Adrenal gland (tissue), 5 donors: Measurements from ENCODE around the gene CSH2.

Experiments used
- POLR2A ChIP-seq, 2 donors: fragments of 450-650 bp; IDR thresholded peaks; one replicate each; pipeline ENCODE4 v1.6.1; 2017; ENCODE audit warnings: antibody characterized with exemption in 2 of 2, mild to moderate bottlenecking in 2 of 2, moderate library complexity in 1 of 2
- TF ChIP-seq, protein P1 (sequence below), 6 experiments: fragments of 450-650 bp in 4 of 6; fragments of 200-600 bp in 2 of 6; sonication (generic) in 1 of 6; IDR thresholded peaks; 1 replicate in 5 of 6; 2 replicates in 1 of 6; pipeline versions ENCODE4 v1.5.1 to v1.8.0; 2016 to 2021; ENCODE audit warnings: antibody characterized with exemption in 6 of 6, mild to moderate bottlenecking in 2 of 6, moderate library complexity in 1 of 6
- donor health status: DM: no; HTN: no; CAD: no.

DNA sequence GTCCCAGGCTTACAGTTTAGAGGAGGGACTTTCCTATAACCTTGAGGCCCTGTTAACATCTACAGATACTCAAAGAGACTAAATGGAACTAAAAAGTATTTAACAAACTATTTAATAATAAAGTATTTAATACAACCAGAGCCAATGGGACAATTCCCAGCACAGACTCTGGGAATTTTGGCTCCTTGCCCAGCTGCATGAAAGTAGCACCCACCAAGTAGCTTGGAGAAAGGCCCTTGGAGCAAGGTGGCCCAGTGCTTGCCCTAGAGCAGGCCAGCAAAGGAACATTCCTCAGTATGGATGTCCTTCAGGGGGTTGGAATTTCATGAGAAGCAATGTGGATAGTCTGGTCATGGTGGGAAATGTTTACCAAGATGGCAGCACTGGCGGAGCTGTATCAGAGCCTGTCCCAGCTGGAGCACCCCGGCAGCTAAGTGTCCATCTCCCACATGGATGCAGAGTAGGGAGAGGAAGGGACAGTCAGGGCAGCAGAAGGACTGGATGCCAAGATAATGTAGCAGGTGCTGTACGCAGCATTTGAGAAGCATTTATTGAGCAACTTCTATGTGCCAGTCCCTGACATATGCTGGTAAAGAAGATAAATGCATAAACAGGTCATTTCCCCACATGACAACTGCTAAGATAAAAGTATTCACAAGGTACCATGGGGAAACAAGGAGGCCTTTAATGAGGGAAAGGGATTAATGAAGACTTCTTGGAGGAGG is 25.8 kb downstream of the CSH2 start:
- TF ChIP-seq, protein P1, sequence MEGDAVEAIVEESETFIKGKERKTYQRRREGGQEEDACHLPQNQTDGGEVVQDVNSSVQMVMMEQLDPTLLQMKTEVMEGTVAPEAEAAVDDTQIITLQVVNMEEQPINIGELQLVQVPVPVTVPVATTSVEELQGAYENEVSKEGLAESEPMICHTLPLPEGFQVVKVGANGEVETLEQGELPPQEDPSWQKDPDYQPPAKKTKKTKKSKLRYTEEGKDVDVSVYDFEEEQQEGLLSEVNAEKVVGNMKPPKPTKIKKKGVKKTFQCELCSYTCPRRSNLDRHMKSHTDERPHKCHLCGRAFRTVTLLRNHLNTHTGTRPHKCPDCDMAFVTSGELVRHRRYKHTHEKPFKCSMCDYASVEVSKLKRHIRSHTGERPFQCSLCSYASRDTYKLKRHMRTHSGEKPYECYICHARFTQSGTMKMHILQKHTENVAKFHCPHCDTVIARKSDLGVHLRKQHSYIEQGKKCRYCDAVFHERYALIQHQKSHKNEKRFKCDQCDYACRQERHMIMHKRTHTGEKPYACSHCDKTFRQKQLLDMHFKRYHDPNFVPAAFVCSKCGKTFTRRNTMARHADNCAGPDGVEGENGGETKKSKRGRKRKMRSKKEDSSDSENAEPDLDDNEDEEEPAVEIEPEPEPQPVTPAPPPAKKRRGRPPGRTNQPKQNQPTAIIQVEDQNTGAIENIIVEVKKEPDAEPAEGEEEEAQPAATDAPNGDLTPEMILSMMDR (IDR thresholded peaks at IDR 0.05) = no peak
- TF ChIP-seq POLR2A (IDR thresholded peaks at IDR 0.05) = no peak
